Measurements from ENCODE around the gene MORN1.

DNA sequence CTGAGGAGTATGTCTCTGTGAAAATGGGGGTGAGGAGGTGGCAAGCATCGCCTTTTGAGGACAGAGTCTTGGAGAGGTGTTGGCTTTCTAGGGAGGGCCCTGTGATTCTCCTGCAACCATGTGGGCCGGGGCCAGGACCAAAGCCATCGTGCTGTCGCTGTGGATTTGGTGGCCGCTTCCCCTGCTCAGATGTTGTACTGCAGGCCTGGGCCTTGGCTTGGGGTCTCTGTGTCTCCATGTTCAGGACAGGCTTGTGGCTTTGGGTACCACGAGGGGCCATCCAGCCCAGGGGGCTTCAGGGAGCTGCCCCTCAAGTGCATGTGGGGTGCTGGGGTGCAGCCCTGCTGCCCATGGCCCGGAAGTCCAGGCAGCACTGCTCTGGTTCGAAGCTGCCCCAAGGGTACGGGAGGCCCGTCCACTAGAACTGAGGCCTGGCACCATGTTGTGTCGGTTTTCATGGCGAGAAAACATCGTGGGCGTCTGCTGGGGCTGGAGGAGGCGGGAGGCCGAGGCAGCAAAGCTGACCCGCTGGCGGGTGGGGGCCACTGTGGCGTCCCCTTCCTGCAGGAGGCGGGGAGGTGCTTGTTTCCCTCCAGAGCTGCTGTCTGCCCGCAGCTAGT is 107.9 kb downstream of the MORN1 start:
- no peak for TF ChIP-seq ZNF274 (IDR thresholded peaks at IDR 0.05; ENCODE audit: borderline replicate concordance, extremely low read depth, low read length)
- TF ChIP-seq, protein P1, sequence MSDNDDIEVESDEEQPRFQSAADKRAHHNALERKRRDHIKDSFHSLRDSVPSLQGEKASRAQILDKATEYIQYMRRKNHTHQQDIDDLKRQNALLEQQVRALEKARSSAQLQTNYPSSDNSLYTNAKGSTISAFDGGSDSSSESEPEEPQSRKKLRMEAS (IDR thresholded peaks at IDR 0.05): no peak
- no peak for TF ChIP-seq SP1 (IDR thresholded peaks at IDR 0.05; ENCODE audit: low read depth, low read length)
- TF ChIP-seq, protein P2, sequence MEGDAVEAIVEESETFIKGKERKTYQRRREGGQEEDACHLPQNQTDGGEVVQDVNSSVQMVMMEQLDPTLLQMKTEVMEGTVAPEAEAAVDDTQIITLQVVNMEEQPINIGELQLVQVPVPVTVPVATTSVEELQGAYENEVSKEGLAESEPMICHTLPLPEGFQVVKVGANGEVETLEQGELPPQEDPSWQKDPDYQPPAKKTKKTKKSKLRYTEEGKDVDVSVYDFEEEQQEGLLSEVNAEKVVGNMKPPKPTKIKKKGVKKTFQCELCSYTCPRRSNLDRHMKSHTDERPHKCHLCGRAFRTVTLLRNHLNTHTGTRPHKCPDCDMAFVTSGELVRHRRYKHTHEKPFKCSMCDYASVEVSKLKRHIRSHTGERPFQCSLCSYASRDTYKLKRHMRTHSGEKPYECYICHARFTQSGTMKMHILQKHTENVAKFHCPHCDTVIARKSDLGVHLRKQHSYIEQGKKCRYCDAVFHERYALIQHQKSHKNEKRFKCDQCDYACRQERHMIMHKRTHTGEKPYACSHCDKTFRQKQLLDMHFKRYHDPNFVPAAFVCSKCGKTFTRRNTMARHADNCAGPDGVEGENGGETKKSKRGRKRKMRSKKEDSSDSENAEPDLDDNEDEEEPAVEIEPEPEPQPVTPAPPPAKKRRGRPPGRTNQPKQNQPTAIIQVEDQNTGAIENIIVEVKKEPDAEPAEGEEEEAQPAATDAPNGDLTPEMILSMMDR (IDR thresholded peaks at IDR 0.05; ENCODE audit: control extremely low read depth in 1 of 3, insufficient read depth in 1 of 3, low read depth in 1 of 3, low read length in 3 of 3): no peak
- no peak for TF ChIP-seq CREB1 (IDR thresholded peaks at IDR 0.05)
- no peak for TF ChIP-seq SRF (IDR thresholded peaks at IDR 0.05; ENCODE audit: low read depth, low read length)
- TF ChIP-seq HDAC6 (IDR thresholded peaks at IDR 0.05; ENCODE audit: low read depth, low read length): no peak
- TF ChIP-seq POLR2A (IDR thresholded peaks at IDR 0.05; ENCODE audit: control extremely low read depth in 1 of 2, low read depth in 2 of 2, low read length in 2 of 2): no peak
- TF ChIP-seq SUZ12 (IDR thresholded peaks at IDR 0.05; ENCODE audit: low read length): no peak

Data from H1 (cell line).